ENCODE data around the gene ZFHX2. TPM values are rescaled to one million over a fixed set of nuclear protein-coding genes. Genes with fewer than 3 reads are reported as not detected.

The ZFHX2 gene
- total and polyA plus RNA-seq, 2 of the 13 experiments (the other 11 are each of a cell fraction or from before 2014, with no cell fraction given): 0.17 to 0.44 TPM

DNA sequence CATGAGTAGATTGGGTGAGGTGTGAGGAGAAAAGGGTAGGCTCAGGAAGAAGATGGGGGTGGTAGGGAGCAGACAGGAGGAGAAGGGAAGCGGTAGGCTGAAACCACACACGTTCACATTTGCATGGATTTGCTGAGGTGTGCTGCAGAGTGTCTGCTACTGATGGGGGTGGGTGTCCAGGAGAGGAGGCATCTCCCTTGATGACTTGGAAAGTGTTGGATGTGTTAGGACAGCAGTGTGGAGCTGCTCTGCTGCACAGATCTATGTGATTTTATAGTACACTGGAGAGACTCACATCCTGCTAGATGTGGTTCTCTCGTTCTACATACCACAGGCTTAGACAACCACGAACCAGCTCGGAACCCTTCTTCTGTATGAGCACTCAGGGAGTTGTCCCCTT is 9.3 kb downstream of the ZFHX2 start:
- ChIA-PET POLR2A (no interaction called here), CTCF (ENCODE audit: low intra/inter-chr PET ratio, low total read pairs) (no interaction called here)
- ATAC-seq: no peak
- Histone ChIP-seq H3K9me3 (ENCODE audit: low read length) (no peaks in the 10 kb centered on the region), H4K20me1 (ENCODE audit: insufficient read depth, low read length) (no peaks in the 10 kb centered on the region), H3K27me3 (ENCODE audit: control insufficient read depth in 1 of 2, insufficient read depth in 2 of 2, low read length in 2 of 2) (no peaks in the 10 kb centered on the region), H3K9ac (ENCODE audit: insufficient read depth, low read depth, low read length) (no peak overlapping the region), H3K4me3 (replicated peaks in 1 of 3; ENCODE audit: insufficient read depth in 1 of 3, low read depth in 2 of 3, low read length in 3 of 3) (no peak overlapping the region), H2AFZ (ENCODE audit: low read length) (no peak overlapping the region), H3K36me3 (replicated peaks in 1 of 2; ENCODE audit: control insufficient read depth in 1 of 2, insufficient read depth in 2 of 2, low read length in 2 of 2) (no peaks in the 10 kb centered on the region), H3K4me2 (ENCODE audit: low read depth, low read length) (no peak overlapping the region), H3K4me1 (ENCODE audit: insufficient read depth, low read length) (peaks cover 35% of the 10 kb centered on the region), H3K27ac (ENCODE audit: extremely low read length, insufficient read depth, low read length) (no peak overlapping the region), H3K79me2 (ENCODE audit: insufficient read depth, low read length) (no peaks in the 10 kb centered on the region)
- no peak for TF ChIP-seq SP5 (CRISPR knock-in tag; IDR thresholded peaks at IDR 0.05; ENCODE audit: borderline replicate concordance, low read depth)
- no peak for TF ChIP-seq THAP11 (CRISPR knock-in tag; IDR thresholded peaks at IDR 0.05)
- TF ChIP-seq HOXA9 (CRISPR knock-in tag; IDR thresholded peaks at IDR 0.05; ENCODE audit: borderline replicate concordance): no peak
- TF ChIP-seq, protein P1, sequence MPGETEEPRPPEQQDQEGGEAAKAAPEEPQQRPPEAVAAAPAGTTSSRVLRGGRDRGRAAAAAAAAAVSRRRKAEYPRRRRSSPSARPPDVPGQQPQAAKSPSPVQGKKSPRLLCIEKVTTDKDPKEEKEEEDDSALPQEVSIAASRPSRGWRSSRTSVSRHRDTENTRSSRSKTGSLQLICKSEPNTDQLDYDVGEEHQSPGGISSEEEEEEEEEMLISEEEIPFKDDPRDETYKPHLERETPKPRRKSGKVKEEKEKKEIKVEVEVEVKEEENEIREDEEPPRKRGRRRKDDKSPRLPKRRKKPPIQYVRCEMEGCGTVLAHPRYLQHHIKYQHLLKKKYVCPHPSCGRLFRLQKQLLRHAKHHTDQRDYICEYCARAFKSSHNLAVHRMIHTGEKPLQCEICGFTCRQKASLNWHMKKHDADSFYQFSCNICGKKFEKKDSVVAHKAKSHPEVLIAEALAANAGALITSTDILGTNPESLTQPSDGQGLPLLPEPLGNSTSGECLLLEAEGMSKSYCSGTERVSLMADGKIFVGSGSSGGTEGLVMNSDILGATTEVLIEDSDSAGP (CRISPR knock-in tag; IDR thresholded peaks at IDR 0.05; ENCODE audit: borderline replicate concordance): no peak
- no peak for TF ChIP-seq ZNF441 (CRISPR knock-in tag; IDR thresholded peaks at IDR 0.05; ENCODE audit: borderline replicate concordance)
- TF ChIP-seq, protein P2, sequence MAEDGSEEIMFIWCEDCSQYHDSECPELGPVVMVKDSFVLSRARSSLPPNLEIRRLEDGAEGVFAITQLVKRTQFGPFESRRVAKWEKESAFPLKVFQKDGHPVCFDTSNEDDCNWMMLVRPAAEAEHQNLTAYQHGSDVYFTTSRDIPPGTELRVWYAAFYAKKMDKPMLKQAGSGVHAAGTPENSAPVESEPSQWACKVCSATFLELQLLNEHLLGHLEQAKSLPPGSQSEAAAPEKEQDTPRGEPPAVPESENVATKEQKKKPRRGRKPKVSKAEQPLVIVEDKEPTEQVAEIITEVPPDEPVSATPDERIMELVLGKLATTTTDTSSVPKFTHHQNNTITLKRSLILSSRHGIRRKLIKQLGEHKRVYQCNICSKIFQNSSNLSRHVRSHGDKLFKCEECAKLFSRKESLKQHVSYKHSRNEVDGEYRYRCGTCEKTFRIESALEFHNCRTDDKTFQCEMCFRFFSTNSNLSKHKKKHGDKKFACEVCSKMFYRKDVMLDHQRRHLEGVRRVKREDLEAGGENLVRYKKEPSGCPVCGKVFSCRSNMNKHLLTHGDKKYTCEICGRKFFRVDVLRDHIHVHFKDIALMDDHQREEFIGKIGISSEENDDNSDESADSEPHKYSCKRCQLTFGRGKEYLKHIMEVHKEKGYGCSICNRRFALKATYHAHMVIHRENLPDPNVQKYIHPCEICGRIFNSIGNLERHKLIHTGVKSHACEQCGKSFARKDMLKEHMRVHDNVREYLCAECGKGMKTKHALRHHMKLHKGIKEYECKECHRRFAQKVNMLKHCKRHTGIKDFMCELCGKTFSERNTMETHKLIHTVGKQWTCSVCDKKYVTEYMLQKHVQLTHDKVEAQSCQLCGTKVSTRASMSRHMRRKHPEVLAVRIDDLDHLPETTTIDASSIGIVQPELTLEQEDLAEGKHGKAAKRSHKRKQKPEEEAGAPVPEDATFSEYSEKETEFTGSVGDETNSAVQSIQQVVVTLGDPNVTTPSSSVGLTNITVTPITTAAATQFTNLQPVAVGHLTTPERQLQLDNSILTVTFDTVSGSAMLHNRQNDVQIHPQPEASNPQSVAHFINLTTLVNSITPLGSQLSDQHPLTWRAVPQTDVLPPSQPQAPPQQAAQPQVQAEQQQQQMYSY (CRISPR knock-in tag; IDR thresholded peaks at IDR 0.05): no peak
- TF ChIP-seq, protein P3, sequence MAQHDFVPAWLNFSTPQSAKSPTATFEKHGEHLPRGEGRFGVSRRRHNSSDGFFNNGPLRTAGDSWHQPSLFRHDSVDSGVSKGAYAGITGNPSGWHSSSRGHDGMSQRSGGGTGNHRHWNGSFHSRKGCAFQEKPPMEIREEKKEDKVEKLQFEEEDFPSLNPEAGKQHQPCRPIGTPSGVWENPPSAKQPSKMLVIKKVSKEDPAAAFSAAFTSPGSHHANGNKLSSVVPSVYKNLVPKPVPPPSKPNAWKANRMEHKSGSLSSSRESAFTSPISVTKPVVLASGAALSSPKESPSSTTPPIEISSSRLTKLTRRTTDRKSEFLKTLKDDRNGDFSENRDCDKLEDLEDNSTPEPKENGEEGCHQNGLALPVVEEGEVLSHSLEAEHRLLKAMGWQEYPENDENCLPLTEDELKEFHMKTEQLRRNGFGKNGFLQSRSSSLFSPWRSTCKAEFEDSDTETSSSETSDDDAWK (CRISPR knock-in tag; IDR thresholded peaks at IDR 0.05): no peak
- TF ChIP-seq ERF (CRISPR knock-in tag; IDR thresholded peaks at IDR 0.05): no peak
- TF ChIP-seq RFX1 (IDR thresholded peaks at IDR 0.05): no peak
- no peak for TF ChIP-seq KLF16 (CRISPR knock-in tag; IDR thresholded peaks at IDR 0.05)
- TF ChIP-seq TAF1 (CRISPR knock-in tag; IDR thresholded peaks at IDR 0.05): no peak
- TF ChIP-seq ZNF292 (CRISPR knock-in tag; IDR thresholded peaks at IDR 0.05; ENCODE audit: borderline replicate concordance, low read depth): no peak
- no peak for TF ChIP-seq ZNF776 (CRISPR knock-in tag; IDR thresholded peaks at IDR 0.05)
- TF ChIP-seq GABPB1 (CRISPR knock-in tag; IDR thresholded peaks at IDR 0.05): no peak
- DNase-seq (ENCODE audit: low spot score): no peak
- 79% methylated on average over 5 of the region's 5 CpGs for WGBS (ENCODE audit: low lambda C conversion rate)
- FAIRE-seq: no peak
- BruUV-seq (replicated peaks): no TSS peak
- in situ Hi-C loops (cut with HindIII; ENCODE audit: extremely low pct_ligation_motif_present, low pct_unique_long_range_greater_than_20kb) (no loop called here), intact Hi-C loops (cut with micrococcal nuclease; ENCODE audit: unreplicated experiment) (no loop called here)

Data from HepG2 (cell line).